ENCODE measurements around the gene GPR37. TPM values are rescaled to one million over a fixed set of nuclear protein-coding genes. Genes with fewer than 3 reads are reported as not detected.

GPR37 gene
- total RNA-seq, 1 donor from 2014 or later: 43.7 TPM

DNA sequence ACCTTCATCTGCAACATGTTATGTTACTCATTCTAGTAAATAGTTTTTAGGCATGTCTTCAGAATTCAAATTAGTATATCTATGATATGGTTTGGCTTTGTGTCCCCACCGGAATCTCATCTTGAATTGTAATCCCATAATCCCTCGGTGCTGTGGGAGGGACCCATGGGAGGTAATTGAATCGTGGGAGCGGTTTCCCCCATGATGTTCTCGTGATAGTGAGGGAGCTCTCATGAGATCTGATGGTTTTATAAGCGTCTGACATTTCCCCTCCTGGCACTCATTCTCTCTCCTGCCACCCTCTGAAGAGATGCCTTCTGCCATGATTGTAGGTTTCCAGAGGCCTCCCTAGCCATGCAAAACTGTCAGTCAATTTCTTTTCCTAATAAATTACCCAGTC lies 20.4 kb upstream of the GPR37 start:
- DNase-seq (ENCODE audit: extremely low spot score, unreplicated experiment): no peak
- Mint-ChIP-seq H3K27me3 (ENCODE audit: unreplicated experiment) (no peaks in the 10 kb centered on the region), H3K27ac (ENCODE audit: unreplicated experiment) (no peak overlapping the region), H3K36me3 (ENCODE audit: unreplicated experiment) (no peaks in the 10 kb centered on the region), H3K4me1 (ENCODE audit: unreplicated experiment) (peaks cover 8% of the 10 kb centered on the region), H3K9me3 (ENCODE audit: unreplicated experiment) (peaks cover 4% of the 10 kb centered on the region), H3K4me3 (ENCODE audit: unreplicated experiment) (no peak overlapping the region)
- no peak for TF ChIP-seq CTCF (IDR thresholded peaks at IDR 0.05)

GRCh38 chr7:124784879-124785818 lies 19.6 kb upstream of the GPR37 start:
- Mint-ChIP-seq H3K4me3 (ENCODE audit: unreplicated experiment) (no peak overlapping the region), H3K9me3 (ENCODE audit: unreplicated experiment) (peaks cover 4% of the 10 kb centered on the region), H3K4me1 (ENCODE audit: unreplicated experiment) (peaks cover 8% of the 10 kb centered on the region), H3K27me3 (ENCODE audit: unreplicated experiment) (no peaks in the 10 kb centered on the region), H3K27ac (ENCODE audit: unreplicated experiment) (no peak overlapping the region), H3K36me3 (ENCODE audit: unreplicated experiment) (no peaks in the 10 kb centered on the region)
- TF ChIP-seq CTCF (IDR thresholded peaks at IDR 0.05): peak; percentile 96
- no peak for DNase-seq (ENCODE audit: extremely low spot score, unreplicated experiment)

DNA sequence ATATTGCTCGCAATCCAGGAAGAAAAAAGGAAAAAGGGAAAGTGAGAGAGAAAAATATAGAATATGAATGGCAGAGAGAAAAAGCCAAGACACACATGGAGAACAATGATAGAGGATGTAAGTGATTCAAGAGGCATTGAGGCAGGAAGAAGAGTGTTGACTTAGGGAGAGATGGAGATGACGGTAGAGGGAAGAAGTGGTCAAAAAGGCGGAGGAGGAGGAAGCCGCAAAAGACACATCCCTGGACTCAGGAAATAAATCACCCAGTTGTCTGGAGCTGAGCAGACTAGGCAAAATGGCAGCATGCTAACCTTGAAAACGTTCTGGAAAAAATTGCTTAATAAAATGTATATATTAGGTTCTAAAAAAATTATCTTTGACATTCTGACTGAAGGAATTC lies 17.7 kb upstream of the GPR37 start:
- DNase-seq (ENCODE audit: extremely low spot score, unreplicated experiment): no peak
- Mint-ChIP-seq H3K27ac (ENCODE audit: unreplicated experiment) (no peak overlapping the region), H3K27me3 (ENCODE audit: unreplicated experiment) (no peaks in the 10 kb centered on the region), H3K4me1 (ENCODE audit: unreplicated experiment) (peaks cover 11% of the 10 kb centered on the region), H3K9me3 (ENCODE audit: unreplicated experiment) (peaks cover 4% of the 10 kb centered on the region), H3K36me3 (ENCODE audit: unreplicated experiment) (no peaks in the 10 kb centered on the region), H3K4me3 (ENCODE audit: unreplicated experiment) (no peak overlapping the region)
- no peak for TF ChIP-seq CTCF (IDR thresholded peaks at IDR 0.05)

- Mint-ChIP-seq H3K36me3 (ENCODE audit: unreplicated experiment) (no peaks in the 10 kb centered on the region), H3K27ac (ENCODE audit: unreplicated experiment) (no peak overlapping the region), H3K27me3 (ENCODE audit: unreplicated experiment) (no peaks in the 10 kb centered on the region), H3K4me3 (ENCODE audit: unreplicated experiment) (no peak overlapping the region), H3K4me1 (ENCODE audit: unreplicated experiment) (peaks cover 18% of the 10 kb centered on the region), H3K9me3 (ENCODE audit: unreplicated experiment) (peaks cover 4% of the 10 kb centered on the region)
- no peak for TF ChIP-seq CTCF (IDR thresholded peaks at IDR 0.05)
- DNase-seq (ENCODE audit: extremely low spot score, unreplicated experiment): no peak
Observed at GRCh38 chr7:124781907-124782734, 16.5 kb upstream of the GPR37 start.

DNA sequence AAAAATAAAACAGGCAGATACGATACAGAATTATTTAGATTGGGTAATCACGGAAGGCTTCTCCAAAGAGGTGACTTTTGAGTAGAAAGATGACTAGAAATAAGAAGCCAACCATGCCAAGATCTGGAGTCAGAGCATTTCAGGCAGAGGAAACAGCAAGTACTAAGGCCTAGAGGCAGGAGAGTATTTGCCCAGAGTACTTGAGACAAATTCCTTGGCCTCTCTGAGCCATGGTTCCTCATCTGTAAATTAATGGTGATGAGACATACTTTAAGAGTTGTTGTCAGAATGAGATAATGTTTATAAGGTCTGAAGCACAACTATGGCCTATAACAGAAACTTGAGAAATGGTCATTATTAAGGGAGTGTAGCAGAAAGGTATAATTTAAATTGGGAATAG lies 15.8 kb upstream of the GPR37 start:
- peaks cover 22% of the 10 kb centered on the region for H3K4me1 Mint-ChIP-seq (ENCODE audit: unreplicated experiment)
- DNase-seq (ENCODE audit: extremely low spot score, unreplicated experiment): no peak
- H3K4me3 Mint-ChIP-seq (ENCODE audit: unreplicated experiment): no peak overlapping the region
- H3K36me3 Mint-ChIP-seq (ENCODE audit: unreplicated experiment): no peaks in the 10 kb centered on the region
- TF ChIP-seq CTCF (IDR thresholded peaks at IDR 0.05): no peak
- peaks cover 4% of the 10 kb centered on the region for H3K9me3 Mint-ChIP-seq (ENCODE audit: unreplicated experiment)
- H3K27me3 Mint-ChIP-seq (ENCODE audit: unreplicated experiment): no peaks in the 10 kb centered on the region
- no peak overlapping the region for H3K27ac Mint-ChIP-seq (ENCODE audit: unreplicated experiment)
